Stimulated activated naive CD8-positive, alpha-beta T cell treated with anti-CD3 and anti-CD28 coated beads, Interleukin-15, Interleukin-2, amounts not matched to agents 100 U/mL and 50 U/mL, for 24 hours (primary cell): ENCODE data around the gene ANXA5.

ENCODE experiments used
- ATAC-seq: fragments of 150-1000 bp; cut with Tn5 transposase; one replicate; pipeline ENCODE4 v1.10.0; 2021
- DNase-seq: peaks from one replicate; pipeline ENCODE4 v3.0.0; 2021

Gene ANXA5

GRCh38 chr4:121642876-121643585, 53.7 kb downstream of the ANXA5 start:
- DNase-seq: no peak
- ATAC-seq: no peak

GRCh38 chr4:121642292-121642691, 54.5 kb downstream of the ANXA5 start:
- no peak for DNase-seq
- ATAC-seq: no peak

GRCh38 chr4:121633653-121634052, 63.1 kb downstream of the ANXA5 start:
- no peak for DNase-seq
- ATAC-seq: no peak

DNA sequence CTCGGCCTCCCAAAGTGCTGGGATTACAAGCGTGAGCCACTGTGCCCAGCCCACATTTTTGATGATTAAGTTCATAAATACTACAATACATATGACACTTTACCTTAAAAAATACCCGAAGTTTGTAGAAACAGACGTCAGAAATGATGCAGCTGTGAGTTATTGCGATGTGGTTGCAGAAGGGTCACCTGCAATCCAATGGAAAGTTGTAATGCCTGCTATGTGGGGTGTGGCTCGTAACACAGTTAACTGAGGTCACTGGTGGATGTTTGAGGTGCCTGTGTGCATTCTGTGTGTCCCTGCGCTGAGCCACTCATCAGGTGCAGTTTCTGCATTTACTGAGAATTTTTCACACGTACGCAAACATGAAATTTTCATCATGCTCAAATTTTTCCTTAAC, 64.1 kb downstream of the ANXA5 start:
- no peak for DNase-seq
- ATAC-seq: no peak
